Limb (tissue), 2 donors: ENCODE results near the gene NUP214.
A peak's percentile ranks its signal among the peaks of the same experiment; 100 is the strongest.
"Not testable (repeated sequence)": the region's sequence is repeated elsewhere in the genome, so short reads cannot be mapped to it uniquely, and the experiment has no call there.

Experiments used
- DNase-seq, 2 donors: peaks; one replicate each; pipeline ENCODE4 v3.0.0-alpha.2; 2016; ENCODE audit errors: extremely low spot score in 2 of 2

The NUP214 gene

GRCh38 chr9:131233556-131233955 lies 108.2 kb downstream of the NUP214 start:
- no peak for DNase-seq

- no peak for DNase-seq
Observed at GRCh38 chr9:131233995-131234394, 108.6 kb downstream of the NUP214 start.

DNA sequence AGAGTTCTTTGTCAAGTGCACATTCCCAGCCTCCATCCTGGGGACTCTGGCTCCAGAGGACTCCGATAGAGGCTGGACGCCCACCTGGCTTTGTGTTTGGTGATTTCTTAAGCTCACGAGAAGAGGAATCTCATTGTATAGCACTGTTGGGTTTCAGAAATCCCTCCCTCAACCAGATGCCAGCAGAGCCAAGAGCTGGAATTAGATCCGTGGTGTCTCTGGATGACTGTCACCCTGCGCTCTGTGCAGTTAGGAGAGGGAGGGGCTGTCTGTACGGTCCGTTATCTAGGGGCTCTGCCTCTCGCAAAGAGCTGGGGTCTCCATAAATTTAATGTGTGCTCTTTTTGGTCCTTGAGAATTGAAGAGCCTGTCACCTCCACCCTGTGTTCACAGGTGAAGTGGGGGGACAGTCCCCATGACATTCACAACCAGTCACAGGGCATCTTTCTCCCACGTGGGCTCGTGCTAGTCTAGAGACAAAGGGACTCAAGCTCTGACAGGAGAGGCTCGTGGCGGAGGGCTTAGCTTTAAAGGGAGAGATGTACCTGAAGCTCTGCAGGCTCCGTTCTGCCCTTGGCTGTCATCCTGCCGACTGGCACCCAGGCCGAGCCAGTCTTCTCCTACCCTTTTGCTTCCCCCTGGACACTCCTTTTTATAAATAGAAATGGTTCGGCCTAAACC lies 109.6 kb downstream of the NUP214 start:
- no peak for DNase-seq

GRCh38 chr9:131235480-131235851 lies 110.1 kb downstream of the NUP214 start:
- peak in 1 of 2 donors; percentile 43 for DNase-seq

DNA sequence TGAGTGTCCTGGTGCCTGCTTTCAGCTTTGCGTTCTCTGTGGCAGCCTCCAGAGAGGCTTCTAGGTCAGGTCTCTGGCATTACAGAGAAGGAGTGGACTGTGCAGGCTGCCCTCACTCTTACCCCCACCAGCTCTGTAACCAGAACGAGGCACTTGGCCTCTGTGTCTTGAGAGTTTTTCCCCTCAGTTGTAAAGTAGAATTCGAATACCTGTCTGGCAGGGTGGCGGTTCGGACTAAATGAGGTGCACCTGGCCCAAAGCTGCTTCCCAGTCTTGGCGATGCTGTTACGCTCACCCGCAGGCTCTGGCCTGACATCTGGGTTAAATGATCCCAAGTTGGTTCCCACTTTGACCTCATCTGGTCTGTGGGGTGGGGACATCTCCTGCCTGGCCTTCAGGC lies 110.8 kb downstream of the NUP214 start:
- no peak for DNase-seq

DNA sequence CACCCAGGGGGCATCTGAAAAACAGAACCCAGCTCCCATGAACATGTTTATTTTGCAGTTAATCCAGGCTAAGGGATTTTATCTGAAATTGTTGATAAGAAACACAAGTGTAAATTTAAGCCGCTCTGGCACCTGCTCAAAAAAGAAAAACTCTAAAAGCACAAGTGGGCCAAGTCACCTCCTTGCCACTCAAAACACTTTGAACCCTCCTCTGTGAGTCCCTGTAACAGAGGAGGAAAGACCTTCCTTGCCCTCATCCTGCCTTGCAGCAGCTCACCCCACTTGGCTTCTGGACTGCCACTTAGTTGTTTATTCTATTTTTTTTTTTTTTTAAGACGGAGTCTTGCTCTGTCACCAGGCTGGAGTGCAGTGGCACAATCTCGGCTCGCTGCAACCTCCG lies 111.4 kb downstream of the NUP214 start:
- DNase-seq: no peak

GRCh38 chr9:131237291-131237690 lies 111.9 kb downstream of the NUP214 start:
- DNase-seq: no peak

- peak in 1 of 2 donors; percentile 53 for DNase-seq
Observed at GRCh38 chr9:131237931-131238401, 112.6 kb downstream of the NUP214 start.

GRCh38 chr9:131238402-131239021 lies 113.1 kb downstream of the NUP214 start:
- DNase-seq: peak; percentile 54 to 71

- DNase-seq: no peak
Observed at GRCh38 chr9:131239161-131239975, 114.0 kb downstream of the NUP214 start.

DNA sequence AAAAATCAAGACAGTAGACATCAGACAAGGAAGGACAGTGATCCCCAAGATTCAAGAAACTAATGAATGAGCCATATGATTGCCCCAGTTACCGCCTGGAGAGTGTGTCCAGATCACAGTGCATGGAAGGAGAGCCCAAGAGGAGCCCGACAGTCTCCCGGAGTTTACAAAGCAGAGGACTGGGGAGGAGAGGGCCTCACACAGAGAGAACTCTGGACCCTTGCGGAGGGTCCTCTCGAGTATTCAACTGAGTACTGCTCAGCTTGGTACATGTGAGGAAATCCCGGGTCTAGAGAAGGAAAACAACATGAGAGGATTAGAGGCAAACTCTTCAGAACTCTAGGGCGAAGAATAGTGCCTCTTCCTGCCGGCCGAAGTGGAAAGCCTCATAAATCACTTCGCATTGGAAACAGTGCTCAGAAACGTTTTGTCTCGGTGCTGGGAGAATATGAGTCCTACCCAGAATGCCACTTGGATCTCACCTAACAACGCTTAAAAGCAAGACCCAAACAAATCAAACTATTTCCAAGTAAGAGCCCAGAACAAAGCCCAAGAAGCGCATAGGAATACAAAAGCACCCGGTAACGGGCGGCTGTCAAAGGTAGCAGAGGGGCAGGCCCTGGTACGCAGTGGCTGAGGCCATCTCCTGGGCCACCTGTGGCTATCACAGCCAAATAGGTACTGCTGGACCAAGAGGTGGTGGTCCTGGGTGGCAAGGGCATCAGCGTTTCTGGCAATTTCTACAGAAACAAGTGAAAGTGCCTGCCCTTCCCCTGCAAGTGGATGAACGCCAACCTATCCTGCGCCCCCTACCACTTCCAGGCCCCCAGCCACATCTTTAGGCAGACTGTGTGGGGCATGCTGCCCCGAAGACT lies 114.9 kb downstream of the NUP214 start:
- DNase-seq: no peak

DNA sequence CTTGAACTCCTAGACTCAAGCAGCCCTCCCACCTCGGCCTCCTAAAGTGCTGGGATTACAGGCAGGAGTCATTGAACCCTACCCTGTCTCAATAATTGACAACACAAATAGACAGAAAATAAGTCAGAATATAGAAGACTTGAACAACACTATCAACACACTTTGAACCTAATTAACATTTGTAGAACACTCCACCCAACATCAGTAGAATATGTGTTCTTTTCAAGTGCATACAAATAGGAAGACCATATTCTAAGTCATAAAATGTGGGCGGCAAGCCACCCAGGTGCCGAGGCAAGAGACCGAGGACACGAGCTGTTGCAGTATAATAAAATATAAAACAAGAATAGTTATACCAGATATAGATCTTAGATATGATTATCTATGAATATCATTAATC lies 118.9 kb downstream of the NUP214 start:
- DNase-seq: not testable (repeated sequence)

DNA sequence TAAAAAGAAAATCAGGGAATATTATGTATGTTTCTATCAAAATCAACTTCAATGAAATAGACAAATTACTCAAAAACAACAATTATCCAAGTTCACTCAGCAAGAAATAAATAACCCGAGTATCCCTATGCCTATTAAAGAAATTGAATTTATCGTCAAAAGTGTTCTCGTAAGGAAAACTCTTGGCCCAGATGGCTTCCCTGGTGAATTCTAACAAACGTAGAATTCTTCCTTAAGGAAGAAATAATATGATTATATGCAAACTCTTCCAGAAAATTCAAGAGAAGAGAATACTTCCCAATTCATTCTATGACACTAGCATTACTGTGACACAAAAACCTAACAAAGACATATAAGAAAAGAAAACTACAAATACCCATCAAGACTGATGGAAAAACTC lies 121.2 kb downstream of the NUP214 start:
- DNase-seq: no peak

DNA sequence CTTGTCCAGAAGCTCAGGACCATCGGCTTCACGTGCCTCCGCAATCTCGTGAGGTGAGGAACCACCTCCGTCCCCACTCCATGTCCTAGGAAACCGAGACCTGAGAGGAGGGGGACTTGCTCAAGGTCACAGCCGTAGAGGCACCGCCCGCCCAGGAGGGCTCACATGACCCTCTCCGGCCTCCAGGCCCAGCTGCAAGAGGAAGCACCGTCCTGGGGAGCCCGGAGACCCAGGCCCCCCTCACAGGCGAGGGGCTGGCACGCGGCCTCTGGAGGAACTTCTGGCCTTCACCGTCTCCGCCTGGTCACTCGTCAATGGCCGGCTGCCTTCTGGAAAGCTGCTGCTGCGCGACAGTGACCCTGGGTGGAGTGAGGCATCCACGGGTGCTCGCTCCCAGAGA lies 126.7 kb downstream of the NUP214 start:
- DNase-seq: no peak

DNA sequence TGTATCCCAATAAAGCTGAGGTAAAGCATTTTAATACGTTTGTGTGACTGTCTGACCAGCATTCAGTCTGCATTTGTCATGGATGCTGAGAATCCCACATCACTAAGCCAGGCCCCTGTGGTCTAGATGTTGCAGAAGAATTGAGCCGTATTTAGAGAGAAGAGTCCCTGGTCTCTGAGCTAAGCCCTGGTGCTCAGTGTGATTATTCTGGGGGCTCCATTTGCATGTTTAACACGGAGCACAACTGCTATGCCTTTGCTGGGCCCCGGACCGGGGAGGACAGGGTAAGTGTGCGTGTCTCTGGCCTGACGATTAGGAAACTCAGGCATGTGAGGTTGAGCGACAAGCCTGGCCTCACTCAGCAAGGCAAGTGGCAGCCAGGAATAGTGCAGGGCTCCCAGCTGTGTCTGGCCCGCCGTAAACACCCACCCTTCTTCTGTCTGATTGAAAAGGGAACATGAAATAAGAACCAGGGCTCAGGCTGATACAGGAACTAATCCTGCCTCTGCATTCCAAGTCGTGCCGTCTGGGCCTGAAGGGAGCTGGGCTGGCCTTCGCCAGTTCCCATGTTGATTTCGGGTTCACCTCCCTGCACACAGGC lies 128.6 kb downstream of the NUP214 start:
- DNase-seq: peak in 1 of 2 donors; percentile 55

DNA sequence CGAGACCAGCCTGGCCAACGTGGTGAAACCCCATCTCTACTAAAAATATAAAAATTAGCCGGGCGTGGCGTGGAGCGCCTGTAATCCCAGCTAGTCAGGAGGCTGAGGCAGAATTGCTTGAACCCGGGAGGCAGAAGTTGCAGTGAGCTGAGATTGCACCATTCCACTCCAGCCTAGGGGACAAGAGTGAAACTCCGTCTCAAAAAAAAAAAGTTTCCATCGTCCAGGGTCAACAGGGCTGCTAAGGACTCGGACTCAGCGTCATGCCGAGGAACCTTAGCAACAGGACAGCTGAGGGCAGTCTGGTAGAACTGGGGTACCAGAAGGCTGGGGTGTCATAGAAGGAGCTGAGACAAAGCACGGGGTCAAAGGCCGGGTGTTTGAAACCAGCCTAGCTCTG lies 129.2 kb downstream of the NUP214 start:
- no peak for DNase-seq

GRCh38 chr9:131255676-131256197 lies 130.4 kb downstream of the NUP214 start:
- DNase-seq: no peak

- DNase-seq: no peak
Observed at GRCh38 chr9:131257266-131258025, 132.1 kb downstream of the NUP214 start.

- DNase-seq: peak in 1 of 2 donors; percentile 24
Observed at GRCh38 chr9:131258186-131258585, 132.8 kb downstream of the NUP214 start.
